HG02763 (cell line): ENCODE measurements around the gene FSTL1.

Source experiments
- ATAC-seq: cut with Tn5 transposase; IDR thresholded peaks from one replicate; pipeline ENCODE4 v1.9.1; 2021; ENCODE audit warnings: mild to moderate bottlenecking, moderate library complexity; ENCODE audit not compliant: unreplicated experiment

FSTL1 gene

DNA sequence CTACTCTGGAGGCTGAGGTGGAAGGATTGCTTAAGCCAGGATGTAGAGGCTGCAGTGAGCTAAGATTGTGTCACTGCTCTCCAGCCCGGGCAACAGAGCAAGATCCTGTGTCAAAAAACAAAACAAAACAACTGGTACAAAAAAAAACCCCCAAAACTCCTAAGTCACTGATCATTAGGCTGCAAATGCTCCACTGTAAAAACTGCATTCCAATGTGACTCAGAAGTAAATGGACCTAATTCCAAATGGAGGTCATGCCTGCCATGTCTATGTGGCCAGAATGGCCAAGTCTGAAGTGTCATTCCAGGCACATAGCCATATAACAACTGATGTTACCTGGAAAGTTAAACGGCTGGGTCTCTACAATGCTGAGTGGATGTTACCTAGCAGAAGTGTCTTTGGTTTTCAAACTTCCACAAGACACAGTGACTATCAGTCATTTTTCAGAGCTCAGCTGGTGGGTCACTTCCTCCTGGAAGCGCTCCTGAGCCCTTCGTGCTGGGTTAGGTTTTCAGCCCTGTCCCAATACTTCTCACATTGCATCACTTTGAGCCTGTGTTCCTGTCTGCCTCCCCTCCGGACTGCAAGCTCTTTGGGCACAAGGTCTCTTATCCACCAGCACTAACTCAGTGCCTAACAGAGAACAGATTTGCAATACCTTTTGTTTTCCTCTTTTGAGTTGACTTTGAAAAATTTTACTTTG, 10.6 kb downstream of the FSTL1 start:
- ATAC-seq, result no peak

DNA sequence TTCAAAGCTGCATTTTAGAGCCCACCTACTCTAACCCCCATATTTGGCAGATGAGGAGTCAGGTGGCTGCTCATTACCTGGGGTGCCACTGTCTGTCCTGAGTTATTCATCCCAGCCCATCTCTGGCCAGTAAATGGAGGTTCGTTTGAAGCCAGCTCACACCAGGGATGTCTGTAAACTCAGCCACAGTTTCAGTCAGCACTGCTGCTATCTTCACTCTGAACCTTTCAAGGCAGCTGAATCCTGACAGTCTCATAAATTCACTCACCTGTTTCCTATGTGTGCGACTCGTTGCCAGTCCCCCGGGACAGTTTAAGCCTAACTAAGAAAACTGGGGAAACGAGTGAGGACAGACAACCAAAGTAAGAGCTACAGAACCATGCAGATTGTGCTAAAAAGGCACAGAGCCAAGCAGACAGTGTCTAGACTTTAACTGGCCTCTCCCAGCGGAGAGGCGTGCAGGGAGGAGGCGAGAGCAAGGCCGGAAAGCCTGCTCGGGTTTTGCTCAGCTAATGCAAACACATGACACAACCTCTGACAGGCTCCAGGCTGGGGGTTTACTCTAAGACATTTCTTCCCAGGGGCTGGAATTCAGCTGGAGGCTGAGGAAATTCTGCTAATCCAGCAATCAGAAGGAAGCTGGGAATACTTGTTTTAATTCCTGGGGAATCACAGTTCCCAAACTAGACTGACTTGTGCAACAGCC, 12.0 kb downstream of the FSTL1 start:
- no peak for ATAC-seq

DNA sequence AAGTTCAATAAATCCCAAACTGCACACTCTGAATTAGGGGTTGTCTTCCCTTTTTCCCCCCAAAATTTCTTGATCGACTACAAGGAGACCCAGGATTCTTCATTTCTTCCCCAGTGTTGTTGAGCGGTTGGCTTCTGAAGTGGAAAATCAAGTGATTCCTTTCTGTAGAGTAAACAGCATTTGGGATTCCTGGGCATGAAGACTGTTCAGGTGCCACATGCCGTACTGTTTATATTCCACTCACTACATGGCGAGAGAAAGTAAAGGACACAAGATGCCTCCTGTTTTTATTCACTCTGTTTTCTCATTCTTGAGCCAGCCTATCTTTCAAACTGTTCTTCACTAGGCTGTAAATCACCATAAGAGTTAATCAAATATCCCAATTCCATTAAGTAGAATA, 12.6 kb downstream of the FSTL1 start:
- no peak for ATAC-seq

DNA sequence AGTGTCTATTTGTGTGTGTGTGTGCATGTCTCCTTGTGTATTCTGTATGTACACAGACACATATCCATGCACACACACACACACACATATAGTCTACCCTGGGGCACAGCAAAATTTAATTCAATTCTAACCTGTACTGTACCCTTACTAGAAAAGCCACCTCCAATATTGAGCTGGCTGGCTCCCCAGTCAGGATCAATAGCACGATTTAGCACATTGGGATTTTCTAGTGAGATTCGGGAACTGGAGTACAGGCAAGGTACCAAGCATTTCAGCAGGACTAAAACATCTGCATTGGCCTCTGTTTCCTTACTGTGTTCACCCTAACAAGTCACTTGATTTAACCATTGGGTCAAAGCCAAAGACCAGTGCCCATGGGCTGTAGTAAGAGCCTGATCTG, 13.2 kb downstream of the FSTL1 start:
- ATAC-seq, result no peak

DNA sequence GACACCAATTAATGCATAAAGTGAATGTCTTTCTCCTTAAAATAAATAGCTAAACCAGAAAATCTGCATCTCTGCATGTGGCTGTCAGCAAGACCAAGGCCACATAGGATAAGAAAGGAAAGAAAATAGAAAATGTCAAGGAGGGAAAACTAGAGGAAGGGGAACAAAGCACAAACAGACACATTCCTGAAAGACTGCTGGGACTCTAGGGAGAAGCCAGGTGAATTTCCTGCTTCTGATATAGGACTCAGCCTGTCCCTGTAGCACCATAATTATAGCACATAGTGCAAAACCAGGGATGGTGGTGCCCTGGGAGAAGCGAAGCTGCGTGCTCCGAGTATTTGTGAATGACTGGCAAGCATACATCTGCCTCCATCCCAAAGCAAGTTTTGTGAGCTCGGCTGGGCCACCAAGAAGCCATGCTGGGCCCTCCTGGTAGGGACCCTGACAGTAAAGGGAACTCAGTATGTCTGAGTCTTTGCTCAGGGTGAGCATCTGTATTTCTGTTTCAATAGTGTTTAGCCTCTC, 14.2 kb downstream of the FSTL1 start:
- ATAC-seq, result no peak

DNA sequence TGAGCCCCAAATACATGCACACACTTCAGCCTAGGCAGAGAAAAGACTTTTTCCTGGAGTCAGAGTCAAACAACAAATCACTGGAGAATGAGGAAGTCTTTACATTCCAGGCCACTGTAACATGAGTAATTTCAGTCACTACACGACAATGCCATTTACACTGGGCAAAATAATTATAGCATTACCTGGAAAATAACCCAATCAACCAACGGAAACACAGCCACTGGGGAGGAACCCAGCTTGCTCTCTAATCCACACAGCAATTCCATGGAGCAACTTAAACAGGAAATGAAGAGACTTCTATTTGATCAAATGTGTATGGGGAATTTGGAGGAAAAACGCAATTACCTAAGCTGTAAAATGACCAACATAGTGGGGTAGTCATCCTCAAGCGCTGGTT, 15.2 kb downstream of the FSTL1 start:
- ATAC-seq, result no peak

DNA sequence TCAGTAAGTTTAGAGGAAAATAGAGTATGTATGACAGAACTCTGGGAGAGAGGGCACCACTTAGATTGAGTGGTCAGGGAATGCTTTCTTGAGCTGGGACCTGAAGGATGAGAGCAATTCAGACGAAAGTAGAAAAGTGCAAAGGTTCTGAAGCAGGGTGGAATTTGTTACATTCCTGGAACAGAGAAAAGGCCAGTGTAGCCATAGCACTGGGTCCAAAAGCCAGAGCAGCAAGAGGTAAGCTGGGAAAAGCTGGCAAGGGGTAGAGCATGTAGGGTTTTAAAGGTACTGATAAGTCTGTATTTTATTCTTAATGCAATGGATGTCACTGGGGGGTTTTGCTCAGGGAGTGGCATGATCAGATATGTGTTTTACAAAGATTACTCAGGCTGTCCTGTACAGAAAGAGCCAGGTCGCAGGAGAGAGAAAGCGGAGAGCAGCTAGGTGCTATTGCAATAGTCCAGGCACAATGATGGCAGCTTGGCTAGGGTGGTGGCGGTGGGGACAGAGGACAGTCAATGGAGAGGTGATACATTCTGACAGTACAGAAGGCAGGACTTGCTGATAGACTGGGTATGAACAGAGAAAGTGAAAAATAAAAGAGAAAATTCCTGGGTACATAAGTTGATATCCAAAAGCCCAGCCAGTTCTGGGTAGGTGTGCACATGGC, 17.0 kb downstream of the FSTL1 start:
- no peak for ATAC-seq

DNA sequence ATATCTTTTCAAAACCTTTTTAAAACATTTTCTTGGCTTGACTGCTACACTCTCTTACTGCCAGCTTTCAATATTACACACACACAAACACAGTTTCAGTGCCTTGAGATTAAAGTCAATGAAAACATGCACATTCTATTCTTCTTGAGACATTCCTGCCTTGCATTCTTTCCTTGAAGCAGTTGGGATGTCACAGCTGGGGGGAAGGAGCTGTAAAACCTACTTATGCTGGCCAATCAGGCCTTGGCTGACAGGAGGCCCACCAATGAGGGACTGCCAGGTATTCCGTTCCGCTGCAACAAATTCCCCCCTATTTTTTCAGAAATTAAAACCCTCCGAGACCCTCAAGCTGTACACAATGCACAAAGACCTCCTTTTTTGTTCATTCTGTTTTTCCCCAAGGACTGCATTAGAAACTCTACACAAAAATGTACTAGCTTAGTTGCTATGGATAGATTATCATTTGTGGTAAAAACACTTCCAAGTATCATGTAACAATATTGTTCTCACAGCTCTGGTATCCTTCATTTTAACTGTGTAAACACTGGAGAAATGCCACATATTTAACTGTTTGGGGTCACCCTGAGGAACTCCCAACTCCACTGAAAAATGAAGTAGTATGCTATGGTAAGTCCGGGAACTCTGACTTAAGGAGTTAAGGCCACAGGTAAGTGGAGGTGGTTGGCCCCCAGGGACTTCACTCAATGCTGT, 18.5 kb downstream of the FSTL1 start:
- no peak for ATAC-seq

DNA sequence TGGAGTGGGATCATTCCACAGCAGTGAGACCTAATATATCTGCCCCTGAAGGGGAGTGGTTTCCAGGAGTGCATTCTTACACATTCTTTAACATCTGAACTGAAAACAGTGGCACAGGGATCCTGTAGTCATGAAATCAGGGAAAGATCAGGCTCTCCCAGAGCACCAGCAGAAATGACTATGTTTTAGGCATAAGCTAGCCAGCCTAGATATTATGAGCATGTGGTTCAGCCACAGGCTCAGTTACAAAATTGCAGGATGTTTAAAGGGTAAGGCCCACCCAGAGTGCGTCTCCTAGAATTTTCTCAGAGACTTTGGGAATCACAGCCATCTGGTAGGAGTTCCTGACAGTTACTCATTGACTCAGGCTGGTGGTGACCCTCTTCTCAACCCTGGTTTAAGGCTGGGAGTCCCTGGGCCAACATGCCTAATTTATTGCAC, 20.9 kb downstream of the FSTL1 start:
- no peak for ATAC-seq

DNA sequence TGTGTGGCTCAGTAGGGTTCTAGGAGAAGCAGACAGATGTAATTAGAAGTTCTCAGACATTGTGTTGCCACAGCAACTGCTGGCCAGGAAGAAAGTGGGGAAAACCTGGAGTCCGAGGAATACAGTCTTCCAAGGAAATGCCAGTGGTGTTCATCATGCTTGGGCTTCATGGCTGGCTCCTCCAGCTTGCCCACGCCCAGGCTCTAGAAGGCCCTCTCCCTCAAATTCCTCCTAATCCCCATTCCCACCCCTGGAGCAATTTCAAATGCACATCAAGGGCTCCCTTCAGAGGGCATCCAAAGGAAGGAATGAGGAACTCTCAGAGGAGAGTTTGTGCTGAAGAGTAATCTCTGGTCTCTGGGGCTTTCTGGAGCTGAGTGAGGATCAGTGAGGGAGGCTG, 21.9 kb downstream of the FSTL1 start:
- ATAC-seq, result no peak

DNA sequence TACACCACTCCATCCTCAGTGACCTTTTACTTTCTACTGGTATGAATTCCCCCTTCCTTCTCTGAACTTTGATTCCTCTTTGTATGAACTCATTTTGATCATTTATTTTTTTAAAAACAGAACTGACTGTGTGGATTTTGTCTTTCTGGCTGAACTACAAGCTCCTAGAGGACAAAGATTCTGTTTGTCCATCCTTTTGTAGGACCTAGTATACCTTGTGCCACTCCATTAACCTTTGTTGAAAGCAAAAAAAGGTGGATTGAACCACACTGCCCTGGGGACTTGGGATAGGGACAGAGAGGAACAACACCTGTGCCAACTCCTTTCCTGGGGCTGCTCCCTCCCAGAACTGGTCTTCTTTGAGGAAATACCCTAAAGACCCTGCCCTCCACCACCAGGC, 23.6 kb downstream of the FSTL1 start:
- no peak for ATAC-seq

DNA sequence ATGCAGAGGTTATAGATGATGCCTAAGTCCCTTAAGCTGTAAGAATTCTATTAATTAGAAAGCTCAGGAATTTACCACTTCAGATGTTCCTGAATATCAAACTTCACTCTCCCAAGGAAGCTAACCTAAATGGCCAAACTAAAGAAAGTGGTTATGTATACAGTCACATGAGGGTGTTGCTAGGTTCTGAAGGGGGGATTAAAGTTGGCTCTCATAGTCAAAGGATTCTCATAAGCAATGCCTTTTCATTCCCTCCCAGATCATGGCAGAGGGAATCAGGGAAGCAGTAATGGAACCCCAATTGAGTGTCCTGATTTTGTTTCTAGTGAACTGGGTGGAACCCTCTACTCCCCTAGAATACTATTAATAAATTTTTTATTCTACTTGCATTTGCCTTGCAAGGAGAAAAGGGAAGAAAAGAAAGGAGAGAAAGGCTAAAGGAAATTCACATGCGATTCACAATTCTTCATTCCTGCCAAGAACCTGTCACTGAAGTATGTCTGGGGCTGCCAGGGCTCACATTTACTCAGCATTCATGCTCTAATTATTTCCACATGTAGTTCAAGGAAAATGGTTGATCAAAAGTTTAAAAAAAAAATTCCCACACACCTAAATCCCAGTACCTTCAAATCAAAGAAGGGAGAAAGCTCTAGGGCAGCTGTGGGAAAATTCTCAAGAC, 25.1 kb downstream of the FSTL1 start:
- no peak for ATAC-seq

DNA sequence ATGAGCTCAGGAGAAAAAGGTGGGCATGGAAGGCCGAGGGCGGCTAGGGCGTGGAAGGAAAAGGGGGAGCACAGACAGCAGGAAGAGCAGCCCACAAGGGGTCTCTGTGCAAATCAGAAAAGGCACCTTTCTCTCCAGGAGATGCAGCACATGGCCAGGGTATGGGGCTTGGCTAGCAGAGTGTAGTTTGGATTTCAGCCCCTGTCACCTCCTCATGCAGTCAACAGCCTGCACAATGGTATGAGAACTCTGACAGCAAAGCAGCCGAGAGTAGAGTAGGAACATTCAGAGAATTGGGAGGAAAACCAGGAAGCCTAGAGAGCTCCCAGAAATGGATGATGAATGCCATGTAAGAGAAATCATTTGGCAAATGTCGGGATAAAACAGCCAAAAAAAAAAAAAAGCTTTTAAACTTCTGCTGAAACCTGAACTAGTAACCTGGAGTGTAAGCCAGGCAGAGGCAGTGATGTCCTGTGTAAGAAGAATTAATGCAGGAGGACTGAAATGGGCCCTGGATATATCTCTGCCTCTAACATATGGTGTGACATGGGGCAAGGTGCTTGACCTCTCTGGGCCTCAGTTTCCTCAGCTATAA, 25.7 kb downstream of the FSTL1 start:
- ATAC-seq, result no peak

DNA sequence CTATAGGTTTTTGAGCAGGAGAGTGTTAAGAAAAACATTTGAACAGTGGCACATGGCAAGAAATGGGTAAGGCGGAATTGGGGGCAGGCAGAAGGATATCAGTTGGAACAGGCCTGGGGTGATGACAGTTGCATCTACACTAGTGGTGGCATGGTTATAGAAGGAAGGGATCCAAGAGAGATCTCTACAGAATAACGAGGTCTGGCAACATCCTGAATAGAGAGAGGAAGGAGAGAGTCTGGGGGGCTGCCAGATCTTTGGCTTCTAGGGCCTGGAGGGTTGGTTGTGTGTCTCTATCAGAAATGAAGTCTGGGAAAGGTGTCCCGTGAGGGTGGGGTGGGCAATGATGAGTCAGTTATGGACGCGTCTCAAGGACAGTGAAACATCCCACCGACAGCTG, 26.3 kb downstream of the FSTL1 start:
- no peak for ATAC-seq

DNA sequence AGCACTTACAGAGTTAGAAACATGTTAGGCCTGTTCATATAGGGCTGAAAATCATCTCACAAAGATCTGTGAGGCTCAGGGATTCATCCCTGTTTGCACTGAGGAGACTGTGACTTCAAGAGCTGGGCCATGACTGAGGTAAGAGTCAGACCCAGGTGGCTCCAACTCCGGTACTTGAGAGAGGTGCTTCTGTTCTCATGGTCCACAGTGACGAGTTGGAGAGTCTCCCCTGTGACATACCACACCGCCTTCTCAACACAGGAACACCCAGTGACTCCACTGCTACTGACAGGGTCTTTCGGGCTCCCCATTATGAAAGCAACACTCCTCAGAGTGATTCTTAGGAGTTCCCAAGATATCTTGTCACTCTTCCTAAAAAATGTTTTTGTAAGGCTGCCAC, 27.4 kb downstream of the FSTL1 start:
- no peak for ATAC-seq

DNA sequence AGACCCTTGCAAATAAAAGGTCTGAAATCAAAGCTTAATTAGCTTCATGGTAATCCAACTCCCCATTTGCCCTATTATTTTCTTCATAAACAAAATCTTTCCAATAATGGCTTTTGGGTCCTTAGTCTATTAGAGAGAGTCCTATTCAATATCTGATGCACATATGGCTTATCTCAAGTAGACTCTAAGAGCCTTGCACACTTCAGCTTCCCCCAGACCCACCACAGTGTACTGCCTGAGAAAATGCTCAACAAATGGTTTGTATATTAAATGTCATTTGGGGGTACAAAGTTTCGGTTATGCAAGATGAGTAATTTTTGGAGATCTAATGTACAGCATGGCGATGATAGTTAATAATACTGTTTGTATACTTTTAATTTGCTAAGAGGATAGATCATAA, 28.9 kb downstream of the FSTL1 start:
- no peak for ATAC-seq

DNA sequence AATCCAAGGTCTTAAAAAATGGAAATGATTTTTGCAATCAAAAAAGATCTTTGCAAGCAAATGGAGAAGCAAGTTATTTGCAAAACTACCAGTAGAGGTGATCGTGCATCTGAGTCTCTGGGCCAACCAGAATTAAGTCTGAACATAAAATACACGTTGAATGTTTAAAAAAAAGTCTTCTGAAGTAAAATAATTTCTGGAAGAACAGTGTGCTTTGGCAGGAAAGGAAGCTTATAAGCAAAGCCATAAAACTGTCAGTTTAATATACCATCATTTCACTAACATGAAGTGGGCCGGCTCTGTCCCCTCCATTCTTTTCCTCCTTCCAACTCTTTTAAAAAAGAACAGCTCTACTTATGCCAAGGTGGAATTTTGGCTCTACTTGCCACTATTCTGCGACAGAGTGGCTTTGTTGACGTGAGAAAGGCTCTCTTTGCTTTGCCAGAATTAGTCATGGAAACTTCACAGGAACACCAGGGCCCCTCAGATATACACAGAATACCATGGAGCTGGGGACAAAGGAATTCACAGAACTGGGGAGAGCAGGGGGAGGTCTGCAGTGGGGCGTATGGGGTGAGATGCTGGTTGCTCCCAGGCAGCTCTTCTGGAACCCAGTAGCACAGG, 29.8 kb downstream of the FSTL1 start:
- ATAC-seq, result no peak

DNA sequence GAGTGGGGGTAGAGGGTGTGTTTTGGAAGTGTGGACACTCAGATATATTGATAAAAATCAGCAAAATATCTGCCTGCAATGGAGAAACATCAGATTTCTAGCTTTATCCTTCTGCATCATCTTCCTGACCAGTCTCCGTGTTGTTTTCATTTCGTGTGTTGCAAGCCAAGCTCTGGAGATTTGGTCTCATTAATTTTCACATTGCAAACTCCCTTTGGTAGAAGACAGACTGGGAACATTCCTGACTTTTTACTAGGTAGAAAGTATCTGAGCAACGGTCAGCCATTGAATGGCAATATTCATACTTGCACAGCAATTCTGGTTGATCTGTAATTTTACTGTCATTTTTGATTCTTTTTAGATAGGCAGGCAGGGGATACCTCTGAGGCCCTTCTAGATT, 30.4 kb downstream of the FSTL1 start:
- ATAC-seq, result no peak

DNA sequence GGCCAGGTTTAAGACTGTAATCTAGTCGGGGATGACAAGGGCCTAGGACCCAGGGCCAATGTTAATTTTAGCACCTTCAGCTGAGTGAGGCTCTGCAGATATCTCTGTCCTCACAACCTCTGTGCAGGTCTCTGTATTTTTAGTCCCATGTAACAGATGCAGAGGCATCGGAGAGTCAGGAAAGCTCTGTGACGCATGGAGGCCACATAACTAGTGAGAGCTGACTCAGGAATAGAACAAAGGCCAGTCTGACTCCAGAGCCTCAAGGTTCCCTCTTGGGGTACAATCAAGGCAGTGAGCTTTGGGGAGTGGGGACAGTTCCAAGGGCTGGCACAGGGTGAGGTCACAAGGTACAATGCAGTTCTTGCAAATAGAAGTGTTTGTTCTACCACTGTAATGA, 31.0 kb downstream of the FSTL1 start:
- no peak for ATAC-seq
